Measurements from ENCODE around the gene ZNF112. TPM values are rescaled to one million over a fixed set of nuclear protein-coding genes. Genes with fewer than 3 reads are reported as not detected.

The ZNF112 gene
- total RNA-seq, result 7.4 and 8.9 TPM in 2 replicates

GRCh38 chr19:44356383-44357111 is at the start of gene ZNF112:
Gene ZNF112 (minus strand): TSS chr19:44356680. CDS start chr19:44340539, 16,141 bp downstream.

GRCh38 chr19:44401139-44402115 is 44.9 kb upstream of the ZNF112 start, which contains the start of gene ZNF285:
Gene ZNF285 (minus strand): TSS chr19:44401608. CDS start chr19:44397213, 4,395 bp downstream.

GRCh38 chr19:44304659-44305193 is 51.8 kb downstream of the ZNF112 start, which contains the start of gene ZNF235:
Gene ZNF235 (minus strand): TSS chr19:44305025. CDS start chr19:44303404, 1,621 bp downstream.

Other genes starting within 250 kb of the ZNF112 start
- 5.6 and 7.4 TPM in 2 replicates for gene ZNF225, start 243.3 kb downstream of the ZNF112 start, total RNA-seq
- 14.2 and 14.3 TPM in 2 replicates for gene ZNF234, start 215.1 kb downstream of the ZNF112 start, total RNA-seq
- gene ZNF226, start 191.6 kb downstream of the ZNF112 start, total RNA-seq, result 12.7 and 21.4 TPM in 2 replicates
- gene ZNF227, start 144.1 kb downstream of the ZNF112 start, total RNA-seq, result 18.6 and 19.0 TPM in 2 replicates
- 1.4 and 1.5 TPM in 2 replicates for gene ZNF233, start 96.8 kb downstream of the ZNF112 start, total RNA-seq
- 4.7 and 5.0 TPM in 2 replicates for gene ZNF235, start 51.7 kb downstream of the ZNF112 start, total RNA-seq
- gene ZNF285, start 44.9 kb upstream of the ZNF112 start, total RNA-seq, result 3.8 and 4.8 TPM in 2 replicates
- gene ZNF229, start 91.8 kb upstream of the ZNF112 start, total RNA-seq, result 11.6 and 14.9 TPM in 2 replicates
- gene ZNF180, start 143.8 kb upstream of the ZNF112 start, total RNA-seq, result 7.0 and 13.8 TPM in 2 replicates
- gene CEACAM20, start 173.0 kb upstream of the ZNF112 start, total RNA-seq, result not detected in 2 replicates